ENCODE results near the gene MORC2. TPM values are rescaled to one million over a fixed set of nuclear protein-coding genes. Genes with fewer than 3 reads are reported as not detected.

The MORC2 gene
- total RNA-seq, 2 experiments from 2014 or later, result 22.9 to 35.6 TPM

- CTCF ChIA-PET (ENCODE audit: unreplicated experiment), result no interaction called here
- H3K27ac ChIP-seq (ENCODE audit: low read depth, low read length, poor library complexity, severe bottlenecking), result no peak overlapping the region
- no peaks in the 10 kb centered on the region for H3K4me1 ChIP-seq (ENCODE audit: insufficient read depth, low read length, poor library complexity, severe bottlenecking)
- no peak for DNase-seq (ENCODE audit: low spot score)
- BruUV-seq (replicated peaks), result no TSS peak
- POLR2A ChIA-PET, result no interaction called here
- H3K4me2 ChIP-seq (ENCODE audit: low read length), result no peak overlapping the region
- H3K9me2 ChIP-seq (ENCODE audit: insufficient read depth, low read length), result no peaks in the 10 kb centered on the region
- H3K4me3 ChIP-seq (ENCODE audit: low read depth, low read length, poor library complexity, severe bottlenecking), result no peak overlapping the region
- H3K79me2 ChIP-seq (ENCODE audit: insufficient read depth, low read depth, low read length), result no peaks in the 10 kb centered on the region
- H3K36me3 ChIP-seq (ENCODE audit: insufficient read depth, low read length), result no peaks in the 10 kb centered on the region
- no peak for TF ChIP-seq EZH2phosphoT487 (IDR thresholded peaks at IDR 0.05; ENCODE audit: borderline replicate concordance, low read depth, low read length)
- TF ChIP-seq CTCF (conservative IDR thresholded peaks at IDR 0.05; ENCODE audit: low read length), result no peak
- no peaks in the 10 kb centered on the region for H4K20me1 ChIP-seq (ENCODE audit: insufficient read depth, low read length)
- H3K9me3 ChIP-seq (ENCODE audit: low read length), result no peaks in the 10 kb centered on the region
- intact Hi-C loops (cut with micrococcal nuclease; ENCODE audit: unreplicated experiment), result no loop called here
- H2AFZ ChIP-seq (ENCODE audit: low read length), result no peak overlapping the region
Observed at GRCh38 chr22:30884211-30885000, 84.2 kb downstream of the MORC2 start.

DNA sequence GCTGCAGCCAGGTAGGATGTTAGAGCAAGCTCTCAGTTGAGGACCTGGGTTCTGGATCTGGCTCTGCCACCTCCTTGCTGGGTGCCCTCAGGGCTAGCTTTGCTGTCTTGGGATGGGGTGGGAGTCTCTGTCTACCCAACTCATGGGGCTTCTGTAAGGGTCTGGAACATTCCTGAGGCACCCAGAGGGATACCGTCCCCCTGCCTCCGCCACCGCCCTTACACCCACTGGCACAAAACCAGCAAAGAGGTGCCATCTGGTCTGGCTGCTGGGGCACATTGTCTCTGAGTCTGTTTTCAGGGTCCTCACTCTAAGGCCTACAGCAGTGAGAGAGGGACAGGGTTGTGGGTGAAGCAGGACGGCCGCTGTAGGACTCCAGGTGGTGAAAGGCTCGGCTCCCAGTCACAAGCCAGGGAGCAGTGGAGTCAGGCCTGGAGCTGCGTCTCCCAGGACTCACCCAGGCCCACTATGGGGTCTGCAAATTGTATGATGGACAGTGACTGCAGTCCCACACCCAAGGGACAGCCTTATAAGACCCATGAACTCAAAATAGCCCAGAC, 84.9 kb downstream of the MORC2 start:
- H2AFZ ChIP-seq (ENCODE audit: low read length), result no peak overlapping the region
- BruUV-seq (replicated peaks), result no TSS peak
- TF ChIP-seq EZH2phosphoT487 (IDR thresholded peaks at IDR 0.05; ENCODE audit: borderline replicate concordance, low read depth, low read length) (no peak), CTCF (conservative IDR thresholded peaks at IDR 0.05; ENCODE audit: low read length) (no peak)
- no peaks in the 10 kb centered on the region for H3K9me2 ChIP-seq (ENCODE audit: insufficient read depth, low read length)
- H3K79me2 ChIP-seq (ENCODE audit: insufficient read depth, low read depth, low read length), result no peaks in the 10 kb centered on the region
- H4K20me1 ChIP-seq (ENCODE audit: insufficient read depth, low read length), result no peaks in the 10 kb centered on the region
- intact Hi-C loops (cut with micrococcal nuclease; ENCODE audit: unreplicated experiment), result no loop called here
- no peak overlapping the region for H3K4me2 ChIP-seq (ENCODE audit: low read length)
- no peak overlapping the region for H3K27ac ChIP-seq (ENCODE audit: low read depth, low read length, poor library complexity, severe bottlenecking)
- no peaks in the 10 kb centered on the region for H3K36me3 ChIP-seq (ENCODE audit: insufficient read depth, low read length)
- CTCF ChIA-PET (ENCODE audit: unreplicated experiment), result no interaction called here
- no peak for DNase-seq (ENCODE audit: low spot score)
- H3K9me3 ChIP-seq (ENCODE audit: low read length), result no peaks in the 10 kb centered on the region
- POLR2A ChIA-PET, result no interaction called here
- no peak overlapping the region for H3K4me3 ChIP-seq (ENCODE audit: low read depth, low read length, poor library complexity, severe bottlenecking)
- no peaks in the 10 kb centered on the region for H3K4me1 ChIP-seq (ENCODE audit: insufficient read depth, low read length, poor library complexity, severe bottlenecking)

DNA sequence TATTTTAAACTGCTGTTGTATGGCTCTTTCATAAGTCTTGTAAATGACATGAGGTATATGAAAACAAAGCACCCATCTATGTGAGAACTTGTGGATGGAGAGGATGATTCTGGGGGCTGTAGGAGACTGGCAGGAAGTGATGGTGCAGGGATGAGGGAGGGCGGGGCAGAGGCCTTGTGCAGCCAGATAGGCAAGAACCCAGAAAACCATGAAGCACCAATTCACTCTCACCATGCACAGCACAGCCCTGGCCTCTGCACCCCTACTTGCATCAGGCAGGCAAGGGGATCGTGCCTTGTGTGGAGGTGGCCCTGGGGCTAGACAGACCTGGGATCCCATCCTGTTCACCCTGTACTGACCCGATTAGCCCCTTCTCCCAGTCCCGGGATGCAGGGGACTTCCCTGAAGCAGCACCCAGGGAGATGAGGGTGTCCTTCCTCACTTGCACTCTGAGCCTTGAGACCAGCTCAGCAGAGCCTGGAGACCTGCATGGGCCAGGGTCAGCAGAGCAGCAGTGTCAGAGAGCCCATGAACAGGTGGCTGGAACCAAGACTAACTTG, 85.5 kb downstream of the MORC2 start:
- Histone ChIP-seq H3K9me3 (ENCODE audit: low read length) (no peaks in the 10 kb centered on the region), H3K4me2 (ENCODE audit: low read length) (no peak overlapping the region), H3K4me3 (ENCODE audit: low read depth, low read length, poor library complexity, severe bottlenecking) (no peak overlapping the region), H3K36me3 (ENCODE audit: insufficient read depth, low read length) (no peaks in the 10 kb centered on the region), H2AFZ (ENCODE audit: low read length) (no peak overlapping the region), H3K79me2 (ENCODE audit: insufficient read depth, low read depth, low read length) (no peaks in the 10 kb centered on the region), H3K4me1 (ENCODE audit: insufficient read depth, low read length, poor library complexity, severe bottlenecking) (no peaks in the 10 kb centered on the region), H4K20me1 (ENCODE audit: insufficient read depth, low read length) (no peaks in the 10 kb centered on the region), H3K27ac (ENCODE audit: low read depth, low read length, poor library complexity, severe bottlenecking) (no peak overlapping the region), H3K9me2 (ENCODE audit: insufficient read depth, low read length) (no peaks in the 10 kb centered on the region)
- no peak for TF ChIP-seq EZH2phosphoT487 (IDR thresholded peaks at IDR 0.05; ENCODE audit: borderline replicate concordance, low read depth, low read length)
- TF ChIP-seq CTCF (conservative IDR thresholded peaks at IDR 0.05; ENCODE audit: low read length), result no peak
- intact Hi-C loops (cut with micrococcal nuclease; ENCODE audit: unreplicated experiment), result no loop called here
- DNase-seq (ENCODE audit: low spot score), result no peak
- ChIA-PET POLR2A (interaction anchor here (0.7 kb wide), 1 partner anchor 92 kb away, joined by 3 read pairs; no protein-coding TSS in a partner anchor), CTCF (ENCODE audit: unreplicated experiment) (no interaction called here)
- no TSS peak for BruUV-seq (replicated peaks)
